Measurements from ENCODE around the gene TIMM10. TPM values are rescaled to one million over a fixed set of nuclear protein-coding genes. Genes with fewer than 3 reads are reported as not detected.

Gene TIMM10
- total RNA-seq: 48.0 TPM
- long read RNA-seq, transcript TIMM10-201 (3 exons, 680 nt): major isoform, 5 of 5 reads
- long read RNA-seq, partial matches to known transcripts: 0 of 5 reads
- long read RNA-seq, other reads (novel, unspliced or antisense): 0 of 5 reads

DNA sequence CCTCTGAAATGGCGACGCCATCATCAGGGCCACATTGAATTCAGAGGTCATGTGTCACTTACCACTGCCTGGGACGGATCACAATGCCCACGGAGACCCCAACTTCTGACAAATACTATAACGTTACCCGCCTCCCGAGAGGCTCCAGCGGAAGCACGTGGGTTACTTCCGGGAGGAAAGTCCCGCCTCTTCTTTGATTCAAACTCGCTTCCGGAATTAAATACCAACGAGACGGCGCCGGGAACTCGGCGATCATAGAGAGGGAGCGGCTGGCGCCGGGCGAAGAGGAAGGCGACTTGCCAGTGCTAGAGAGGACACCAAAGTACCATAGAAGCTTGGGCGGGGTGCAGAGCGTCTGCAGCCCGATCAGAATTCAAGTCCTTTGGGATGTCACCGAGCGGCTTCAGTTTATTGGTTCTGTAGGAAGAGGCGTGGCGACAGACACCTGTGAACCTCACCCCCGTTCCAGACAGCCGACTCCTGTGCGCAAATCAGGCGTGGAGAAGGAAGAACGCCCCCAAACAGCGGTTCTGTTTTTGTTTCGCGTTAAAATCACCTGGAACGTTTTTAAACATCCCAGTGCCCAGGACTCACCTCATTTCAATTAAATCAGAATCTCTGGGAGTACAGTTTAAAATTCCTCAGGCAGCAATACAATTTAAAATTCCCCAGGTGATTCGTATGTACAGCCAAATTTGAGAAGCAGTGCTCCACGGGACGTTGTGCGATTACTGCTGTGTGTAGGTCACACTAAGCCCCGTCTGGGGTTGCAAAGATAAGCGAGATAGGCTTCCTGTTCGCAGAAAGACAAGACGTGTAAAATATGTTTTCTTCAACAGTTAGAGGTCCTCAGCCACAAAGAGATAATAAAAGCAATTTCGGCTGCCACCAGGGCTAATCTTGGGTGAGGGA, at the start of gene TIMM10:
TIMM10 (minus strand) TSS at position 159 of the 912 bp plus-strand sequence. CDS start 565 bp downstream, outside the sequence.
- peak; percentile 97 for DNase-seq (ENCODE audit: low spot score)

DNA sequence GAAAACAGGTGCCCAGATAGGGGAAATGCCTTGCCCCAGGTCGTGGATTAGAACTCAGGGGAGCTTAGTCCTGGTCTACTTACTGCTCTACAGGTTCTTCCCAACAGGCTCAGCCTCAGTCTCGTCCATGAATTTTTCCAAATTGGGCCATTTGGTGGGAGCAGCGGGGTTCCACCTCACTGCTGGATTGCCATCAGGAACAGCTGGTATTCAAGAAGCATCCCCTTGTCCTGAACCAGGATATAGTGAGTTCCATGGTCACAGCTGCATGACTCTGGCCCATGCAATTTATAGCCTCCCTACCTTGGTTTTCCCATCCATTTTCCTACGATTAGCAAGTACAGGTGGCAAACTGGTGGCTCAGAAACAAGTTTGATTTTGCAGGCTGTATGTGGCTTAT, 43.5 kb upstream of the TIMM10 start:
- DNase-seq (ENCODE audit: low spot score): no peak

DNA sequence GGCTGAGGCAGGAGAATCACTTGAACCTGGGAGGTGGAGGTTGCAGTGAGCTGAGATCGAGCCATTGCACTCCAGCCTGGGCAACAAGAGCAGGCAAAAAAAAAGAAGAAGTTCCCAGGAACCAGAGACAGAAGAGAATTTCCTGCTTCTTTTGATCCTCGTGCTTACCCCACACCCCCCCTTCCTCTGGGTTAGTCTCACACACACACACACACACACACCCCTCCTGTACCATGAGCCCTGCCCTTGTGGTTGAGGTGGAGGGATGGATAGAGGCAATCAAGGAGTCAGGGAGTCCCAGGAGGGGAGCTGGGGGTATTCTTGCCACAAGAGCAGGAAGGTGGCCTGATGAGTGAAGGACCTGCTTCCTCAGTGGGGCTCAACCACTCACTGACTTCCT, 41.1 kb upstream of the TIMM10 start:
- no peak for DNase-seq (ENCODE audit: low spot score)

- no peak for DNase-seq (ENCODE audit: low spot score)
Observed at GRCh38 chr11:57568330-57568766, 37.8 kb upstream of the TIMM10 start.

GRCh38 chr11:57567515-57568329, 37.2 kb upstream of the TIMM10 start, which contains the start of gene UBE2L6:
Gene UBE2L6, minus strand, starts transcription at chr11:57567672. Its CDS starts 61 bp downstream, at chr11:57567611.
- DNase-seq (ENCODE audit: low spot score): peak; percentile 94

DNA sequence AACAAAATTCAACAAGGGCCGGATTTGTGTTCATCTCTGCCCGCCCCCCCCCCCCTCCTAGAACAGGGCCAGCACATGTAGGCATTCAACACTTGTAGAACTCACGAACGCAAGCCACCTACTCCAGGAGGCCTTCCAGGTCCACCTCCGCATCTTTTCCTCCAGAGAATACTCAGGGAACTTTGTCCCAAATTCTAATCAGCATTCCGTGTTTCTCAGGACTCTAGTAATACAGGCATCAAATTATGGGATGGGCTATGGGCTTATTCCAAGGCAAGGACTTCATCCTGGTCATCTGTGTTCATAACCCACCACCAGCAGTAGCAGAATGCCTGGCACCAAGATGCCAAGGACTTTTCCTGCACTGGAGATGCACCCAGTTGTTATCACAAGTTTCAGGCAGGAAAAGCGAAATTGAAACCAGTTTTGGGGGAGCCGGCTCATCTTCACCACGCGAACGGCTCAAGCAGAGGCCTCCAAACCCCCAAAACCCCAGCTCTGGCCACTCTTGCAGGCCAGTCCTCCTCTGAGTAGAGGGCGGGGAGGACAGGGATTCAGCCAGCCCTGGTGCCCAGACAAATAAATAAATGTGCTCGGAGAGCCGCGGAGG, 36.5 kb upstream of the TIMM10 start:
- DNase-seq (ENCODE audit: low spot score): no peak

DNA sequence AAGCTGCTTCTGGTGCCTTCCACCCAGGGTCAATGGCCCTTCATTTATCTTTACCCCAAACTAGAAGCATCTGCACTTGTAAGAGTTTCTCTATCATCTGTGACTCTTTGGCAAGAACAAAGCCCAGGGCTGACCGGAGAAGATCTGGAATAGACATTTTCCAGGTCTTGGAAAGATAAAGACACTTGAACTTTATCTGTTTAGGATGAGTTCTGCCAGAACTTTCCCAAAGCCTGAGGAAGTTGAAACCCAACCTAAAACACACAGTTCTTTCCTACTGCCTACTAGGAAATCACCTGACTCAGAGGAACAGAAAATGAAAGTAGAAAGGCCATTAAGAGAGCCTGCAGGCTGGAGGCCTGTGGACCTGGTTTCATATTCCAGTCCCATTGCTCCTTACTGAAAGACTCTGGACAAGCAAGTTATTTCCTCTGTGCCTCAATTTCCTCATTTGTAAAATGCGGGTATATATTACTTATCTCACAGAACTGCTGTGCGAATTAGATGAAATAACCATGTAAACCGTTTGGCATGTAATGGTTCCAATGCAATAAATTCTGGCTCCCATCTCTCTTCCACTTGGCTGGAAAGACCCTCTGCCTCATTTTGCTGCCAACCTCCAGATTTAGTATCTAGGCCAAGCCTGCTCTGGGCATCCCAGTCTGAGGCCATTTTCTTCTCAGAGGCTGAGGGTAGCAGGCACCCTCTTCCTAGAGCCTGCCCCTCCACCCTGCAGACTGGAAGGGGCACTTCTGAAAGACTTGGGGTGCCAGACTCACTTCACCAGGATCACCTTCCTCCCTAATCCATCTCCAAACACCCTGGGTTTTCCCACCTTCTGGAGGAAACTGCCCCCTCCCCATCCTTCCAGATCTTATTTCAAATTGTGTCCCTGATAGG, 35.7 kb upstream of the TIMM10 start:
- DNase-seq (ENCODE audit: low spot score): no peak

DNA sequence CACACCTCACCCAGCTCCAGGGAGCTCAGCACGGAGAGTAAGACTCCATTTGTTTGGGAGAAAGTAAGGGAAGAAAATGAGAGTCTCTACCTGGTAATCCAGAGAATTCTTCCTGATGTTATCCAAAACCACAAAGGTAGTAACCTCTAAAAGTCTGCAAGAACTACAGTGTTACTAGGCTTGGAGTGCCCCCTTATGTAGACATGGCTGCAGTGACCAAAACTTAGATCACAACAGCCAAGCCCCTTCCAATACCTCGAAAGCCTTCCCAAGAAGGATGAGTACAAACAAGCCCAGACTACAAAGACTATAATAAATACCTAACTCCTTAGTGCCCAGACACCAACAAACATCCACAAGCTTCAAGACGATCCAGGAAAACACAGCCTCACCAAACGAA, 32.0 kb upstream of the TIMM10 start:
- DNase-seq (ENCODE audit: low spot score): no peak

DNA sequence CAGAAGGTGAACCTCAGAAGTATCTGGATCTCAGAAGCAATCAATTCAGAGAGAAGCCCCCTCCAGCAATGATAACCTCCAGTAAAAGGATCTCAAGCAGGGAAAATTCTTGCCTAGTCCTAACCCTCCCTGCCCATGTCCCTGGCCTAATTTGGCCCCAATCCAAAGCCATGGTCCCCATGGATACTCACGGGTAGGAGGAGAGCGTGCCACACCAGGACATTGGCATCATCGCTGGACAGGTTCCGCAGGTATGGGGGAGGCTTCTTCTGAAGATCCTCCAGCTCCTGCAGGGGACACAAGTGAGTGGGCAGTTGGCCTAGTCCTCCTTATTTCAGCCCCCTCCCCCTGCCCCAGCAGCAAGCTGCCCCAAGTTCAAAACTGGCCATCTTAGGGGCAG, 29.6 kb upstream of the TIMM10 start:
- no peak for DNase-seq (ENCODE audit: low spot score)

- DNase-seq (ENCODE audit: low spot score): no peak
Observed at GRCh38 chr11:57556041-57556440, 25.5 kb upstream of the TIMM10 start.

DNA sequence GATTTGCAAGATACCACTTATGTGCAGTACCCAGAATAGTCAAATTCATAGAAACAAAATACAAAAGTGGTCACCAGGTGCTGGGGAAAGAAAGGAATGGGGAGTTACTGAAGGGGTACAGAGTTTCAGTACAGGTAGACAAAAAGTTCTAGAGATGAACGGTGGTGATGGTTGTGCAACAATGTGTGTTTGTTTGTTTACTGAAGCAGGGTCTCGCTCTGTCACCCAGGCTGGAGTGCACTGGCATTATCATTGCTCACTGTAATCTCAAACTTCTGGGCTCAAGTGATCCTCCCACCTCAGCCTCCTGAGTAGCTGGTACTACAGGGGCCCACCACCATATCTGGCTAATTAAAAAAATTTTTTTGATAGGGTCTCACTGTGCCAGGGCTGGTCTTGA, 24.8 kb upstream of the TIMM10 start:
- no peak for DNase-seq (ENCODE audit: low spot score)

- DNase-seq (ENCODE audit: low spot score): no peak
Observed at GRCh38 chr11:57552479-57552878, 21.9 kb upstream of the TIMM10 start.

DNA sequence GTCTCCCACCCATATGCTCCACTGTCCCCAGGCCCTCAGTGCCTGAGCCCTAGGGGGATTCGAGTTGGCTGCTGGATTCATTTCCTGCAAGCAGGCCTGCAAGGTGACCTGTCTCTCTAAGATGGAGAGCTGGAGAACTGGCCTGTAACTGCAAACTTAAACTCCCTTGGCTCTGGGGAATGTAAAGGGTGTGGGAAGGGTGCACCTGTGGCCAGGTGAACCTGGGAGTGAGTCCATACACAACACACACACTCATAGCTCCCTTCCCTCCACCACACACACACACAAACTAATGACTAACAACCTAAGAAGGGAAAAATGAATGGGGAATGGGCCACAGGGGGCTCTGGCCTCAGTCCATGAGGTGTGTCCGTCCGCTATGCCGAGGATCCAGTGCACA, 21.4 kb upstream of the TIMM10 start:
- DNase-seq (ENCODE audit: low spot score): no peak

GRCh38 chr11:57549983-57550382, 19.4 kb upstream of the TIMM10 start:
- no peak for DNase-seq (ENCODE audit: low spot score)

- no peak for DNase-seq (ENCODE audit: low spot score)
Observed at GRCh38 chr11:57547854-57548377, 17.4 kb upstream of the TIMM10 start.

DNA sequence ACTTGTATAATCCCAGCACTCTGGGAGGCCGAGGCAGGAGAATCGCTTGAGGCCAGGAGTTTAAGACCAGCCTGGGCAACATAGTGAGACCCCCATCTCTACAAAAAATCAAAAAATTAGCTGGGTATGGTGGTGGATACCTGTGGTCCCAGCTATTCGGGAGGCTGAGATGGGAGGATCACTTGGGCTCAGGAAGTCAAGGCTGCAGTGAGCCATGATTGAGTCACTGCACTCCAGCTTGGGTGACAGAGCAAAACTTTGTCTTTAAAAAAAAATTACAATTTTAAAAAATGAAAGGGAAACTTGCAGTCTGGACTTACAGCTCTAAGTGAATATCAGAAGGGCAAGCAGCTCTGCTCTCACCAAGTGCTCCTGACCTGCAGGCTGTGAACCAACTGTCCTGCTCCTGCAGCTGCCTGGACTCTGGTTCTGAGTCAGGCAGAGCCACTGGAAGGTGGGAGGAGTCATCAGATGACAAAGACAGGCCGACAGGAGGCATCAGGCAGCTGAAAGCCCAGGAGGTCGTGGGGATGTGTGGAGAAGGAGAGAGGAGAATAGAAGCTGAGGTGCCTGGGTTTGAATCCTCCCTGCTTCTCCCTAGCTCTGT, 16.4 kb upstream of the TIMM10 start:
- no peak for DNase-seq (ENCODE audit: low spot score)

GRCh38 chr11:57546451-57546850, 15.9 kb upstream of the TIMM10 start:
- no peak for DNase-seq (ENCODE audit: low spot score)

DNA sequence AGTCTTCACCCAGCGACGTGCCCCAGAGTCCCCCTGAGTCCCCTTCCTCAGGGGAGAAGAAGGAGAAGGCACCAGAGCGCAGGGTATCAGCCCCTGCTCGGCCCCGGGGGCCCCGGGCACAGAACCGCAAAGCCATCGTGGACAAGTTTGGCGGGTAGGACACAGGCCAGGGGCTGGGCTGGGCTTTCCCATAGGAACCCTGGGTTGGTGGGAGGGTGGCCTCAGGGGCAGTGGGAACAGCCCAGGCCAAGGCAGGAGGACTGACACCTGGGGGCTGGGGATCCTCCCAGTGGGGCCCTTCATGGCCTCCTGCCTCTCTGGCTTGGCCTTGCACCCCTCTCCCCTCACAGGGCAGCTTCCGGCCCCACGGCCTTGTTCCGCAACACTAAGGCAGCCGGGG, 15.3 kb upstream of the TIMM10 start:
- no peak for DNase-seq (ENCODE audit: low spot score)

GRCh38 chr11:57544566-57544965, 14.0 kb upstream of the TIMM10 start:
- no peak for DNase-seq (ENCODE audit: low spot score)

GRCh38 chr11:57543593-57543992, 13.0 kb upstream of the TIMM10 start:
- no peak for DNase-seq (ENCODE audit: low spot score)
